ENCODE results near the gene ADAD2.

Gene ADAD2

DNA sequence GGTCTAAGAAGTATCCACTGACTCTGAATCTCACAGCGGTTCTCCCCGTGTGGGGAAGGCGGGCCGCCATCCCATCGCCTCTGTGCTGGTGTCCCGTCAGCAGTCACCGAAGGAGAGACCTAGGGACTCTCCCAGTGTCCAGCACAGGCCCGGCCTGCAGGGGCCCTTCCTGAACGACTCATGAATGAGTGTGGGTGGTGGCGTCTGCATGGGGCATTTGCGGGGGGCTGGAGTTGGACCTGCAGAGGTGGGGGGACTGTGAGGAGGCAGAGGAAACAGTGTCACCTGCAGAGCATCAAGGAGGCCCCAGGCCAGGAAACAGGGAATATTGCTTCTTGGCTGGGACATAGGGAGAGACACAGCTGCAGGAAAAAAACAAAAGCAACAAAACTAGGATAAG is 38.5 kb downstream of the ADAD2 start:
- no peak overlapping the region for H3K4me3 ChIP-seq (ENCODE audit: control insufficient read depth, low read depth, low read length)
- no peak for DNase-seq (ENCODE audit: low read depth)
- TF ChIP-seq, protein P1, sequence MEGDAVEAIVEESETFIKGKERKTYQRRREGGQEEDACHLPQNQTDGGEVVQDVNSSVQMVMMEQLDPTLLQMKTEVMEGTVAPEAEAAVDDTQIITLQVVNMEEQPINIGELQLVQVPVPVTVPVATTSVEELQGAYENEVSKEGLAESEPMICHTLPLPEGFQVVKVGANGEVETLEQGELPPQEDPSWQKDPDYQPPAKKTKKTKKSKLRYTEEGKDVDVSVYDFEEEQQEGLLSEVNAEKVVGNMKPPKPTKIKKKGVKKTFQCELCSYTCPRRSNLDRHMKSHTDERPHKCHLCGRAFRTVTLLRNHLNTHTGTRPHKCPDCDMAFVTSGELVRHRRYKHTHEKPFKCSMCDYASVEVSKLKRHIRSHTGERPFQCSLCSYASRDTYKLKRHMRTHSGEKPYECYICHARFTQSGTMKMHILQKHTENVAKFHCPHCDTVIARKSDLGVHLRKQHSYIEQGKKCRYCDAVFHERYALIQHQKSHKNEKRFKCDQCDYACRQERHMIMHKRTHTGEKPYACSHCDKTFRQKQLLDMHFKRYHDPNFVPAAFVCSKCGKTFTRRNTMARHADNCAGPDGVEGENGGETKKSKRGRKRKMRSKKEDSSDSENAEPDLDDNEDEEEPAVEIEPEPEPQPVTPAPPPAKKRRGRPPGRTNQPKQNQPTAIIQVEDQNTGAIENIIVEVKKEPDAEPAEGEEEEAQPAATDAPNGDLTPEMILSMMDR (IDR thresholded peaks at IDR 0.05; ENCODE audit: control insufficient read depth, insufficient read depth, low read depth, low read length, missing control alignments): no peak

DNA sequence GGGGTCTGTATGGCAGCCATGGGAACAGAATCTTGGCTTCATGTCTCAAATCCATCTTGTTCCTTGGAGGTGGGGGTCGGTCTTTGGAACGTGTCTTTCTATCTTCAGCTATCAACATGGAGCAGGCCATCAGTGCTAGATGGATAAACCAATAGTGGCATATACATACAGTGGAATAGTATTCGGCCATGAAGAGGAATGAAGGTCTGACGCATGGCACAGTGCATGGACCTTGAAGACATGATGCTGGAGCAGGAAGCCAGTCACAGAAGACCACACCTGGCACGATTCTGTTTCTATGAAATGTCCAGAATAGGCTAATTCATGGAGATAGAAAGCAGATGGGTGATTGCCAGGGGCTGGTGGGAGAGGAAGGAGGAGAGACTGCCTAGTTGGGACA is 41.1 kb downstream of the ADAD2 start:
- TF ChIP-seq, protein P1 (IDR thresholded peaks at IDR 0.05; ENCODE audit: control insufficient read depth, insufficient read depth, low read depth, low read length, missing control alignments): no peak

DNA sequence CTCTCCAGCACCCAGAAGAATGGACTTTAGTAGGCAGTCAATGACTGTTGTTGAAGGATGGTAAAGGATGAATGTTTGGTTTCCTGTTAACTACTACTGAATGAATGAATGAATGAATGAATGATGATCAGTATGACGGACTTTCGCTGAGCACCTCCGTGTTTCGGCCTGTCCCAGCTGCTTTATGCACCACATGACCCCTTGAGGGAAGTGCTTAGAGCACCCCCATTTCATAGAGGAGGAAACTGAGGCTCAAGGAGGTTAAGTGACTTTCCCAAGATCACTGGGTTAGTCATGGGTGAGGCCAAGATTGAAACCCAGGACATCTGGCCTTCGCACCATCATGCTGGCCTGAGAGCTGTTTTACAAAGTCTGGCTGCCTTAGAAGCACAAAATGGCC is 42.0 kb downstream of the ADAD2 start:
- TF ChIP-seq, protein P1 (IDR thresholded peaks at IDR 0.05; ENCODE audit: control insufficient read depth, insufficient read depth, low read depth, low read length, missing control alignments): no peak
- no peak for DNase-seq (ENCODE audit: low read depth)
- no peak overlapping the region for H3K4me3 ChIP-seq (ENCODE audit: control insufficient read depth, low read depth, low read length)

More for the DNA sequence above, 41.1 kb downstream of the ADAD2 start:
- H3K4me3 ChIP-seq (ENCODE audit: control insufficient read depth, low read depth, low read length): no peak overlapping the region
- no peak for DNase-seq (ENCODE audit: low read depth)

DNA sequence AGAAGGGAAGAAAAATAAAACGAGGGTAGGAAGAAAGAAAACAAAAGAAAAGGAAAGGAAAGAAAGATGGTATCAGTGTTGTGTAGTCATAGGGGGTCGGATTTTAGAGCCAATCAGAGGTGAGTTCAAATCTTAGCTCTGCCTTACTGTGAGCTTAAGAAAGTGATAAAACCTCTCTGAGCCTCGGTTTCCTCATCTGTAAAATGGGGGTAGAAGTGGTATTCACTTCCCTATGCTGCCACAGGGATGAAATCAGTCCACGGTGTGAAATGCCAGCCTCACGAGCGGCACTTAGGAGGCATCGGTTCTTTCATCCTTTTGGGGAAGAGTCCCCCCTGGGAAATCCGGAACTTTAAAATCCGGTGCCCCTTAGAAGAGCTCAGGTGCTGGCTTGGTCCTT is 42.8 kb downstream of the ADAD2 start:
- no peak for DNase-seq (ENCODE audit: low read depth)
- TF ChIP-seq, protein P1 (IDR thresholded peaks at IDR 0.05; ENCODE audit: control insufficient read depth, insufficient read depth, low read depth, low read length, missing control alignments): no peak
- no peak overlapping the region for H3K4me3 ChIP-seq (ENCODE audit: control insufficient read depth, low read depth, low read length)

DNA sequence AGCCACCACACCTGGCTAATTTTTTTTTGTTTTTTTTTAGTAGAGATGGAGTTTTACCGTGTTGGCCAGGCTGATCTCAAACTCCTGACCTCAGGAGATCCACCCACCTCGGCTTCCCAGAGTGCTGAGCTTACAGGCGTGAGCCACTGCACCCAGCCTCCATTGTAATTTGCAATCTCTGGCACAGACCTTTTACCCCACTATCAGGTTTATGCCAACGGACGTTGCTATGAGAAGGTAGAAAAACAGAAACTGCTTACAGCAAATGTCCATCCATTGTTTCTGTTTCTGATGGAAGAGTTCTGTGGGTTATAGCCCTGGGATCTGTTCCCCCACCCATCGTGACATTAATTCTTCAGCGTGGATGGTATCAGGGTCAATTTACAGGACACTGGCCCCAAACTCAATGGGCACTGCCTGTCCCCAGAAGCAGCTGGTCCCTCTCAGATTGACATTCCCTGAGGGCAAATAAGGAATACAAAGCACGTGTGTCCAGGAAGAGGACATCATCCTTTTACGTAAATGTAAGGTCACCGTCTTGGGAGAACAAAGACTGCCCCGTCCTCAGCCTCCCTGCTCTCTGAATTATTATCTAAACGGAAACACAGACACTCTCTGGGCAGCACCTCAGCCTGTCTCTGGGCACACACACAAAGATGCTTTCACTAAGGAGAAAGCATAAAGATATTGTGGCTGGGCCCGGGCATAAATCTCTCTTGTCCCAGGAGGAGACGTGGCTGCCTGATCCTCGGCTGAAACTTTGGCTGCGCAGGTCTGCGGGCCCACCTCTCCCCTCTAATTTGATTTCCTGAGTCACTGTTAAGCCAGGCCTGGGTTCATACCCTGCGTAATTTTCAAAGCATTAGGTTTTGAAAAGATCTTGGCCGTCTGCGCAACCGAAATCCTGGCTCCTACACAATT is 43.6 kb downstream of the ADAD2 start:
- DNase-seq (ENCODE audit: low read depth): no peak
- TF ChIP-seq, protein P1 (IDR thresholded peaks at IDR 0.05; ENCODE audit: control insufficient read depth, insufficient read depth, low read depth, low read length, missing control alignments): no peak
- no peak overlapping the region for H3K4me3 ChIP-seq (ENCODE audit: control insufficient read depth, low read depth, low read length)

DNA sequence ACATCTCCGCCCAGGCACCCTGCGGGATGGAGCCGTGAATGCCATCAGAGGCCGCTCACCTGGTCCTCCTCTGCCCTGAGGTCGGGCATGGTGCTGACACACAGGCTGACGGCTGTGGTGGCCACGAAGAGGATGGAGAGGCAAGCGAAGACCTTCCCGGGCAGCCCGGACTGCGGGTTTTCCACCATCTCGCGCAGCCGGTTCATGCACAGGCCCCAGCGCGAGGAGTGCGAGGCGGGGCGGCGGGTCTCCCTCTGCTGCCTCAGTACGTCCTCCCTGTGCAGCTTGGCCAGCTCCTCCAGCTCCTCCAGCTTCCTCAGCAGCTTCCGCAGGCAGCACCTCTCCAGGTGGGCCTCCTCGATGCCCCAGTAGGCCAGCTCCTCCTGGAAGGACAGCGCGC is 45.7 kb downstream of the ADAD2 start:
- TF ChIP-seq, protein P1 (IDR thresholded peaks at IDR 0.05; ENCODE audit: control insufficient read depth, insufficient read depth, low read depth, low read length, missing control alignments): no peak

More for the DNA sequence above, 45.7 kb downstream of the ADAD2 start:
- no peak overlapping the region for H3K4me3 ChIP-seq (ENCODE audit: control insufficient read depth, low read depth, low read length)
- no peak for DNase-seq (ENCODE audit: low read depth)
